ENCODE data around the gene KAZALD1. TPM values are rescaled to one million over a fixed set of nuclear protein-coding genes. Genes with fewer than 3 reads are reported as not detected.
A peak's percentile ranks its signal among the peaks of the same experiment; 100 is the strongest.

The KAZALD1 gene
- total RNA-seq, 1 experiment from 2014 or later = 15.1 TPM

GRCh38 chr10:101066896-101067355 is 5.1 kb downstream of the KAZALD1 start:
- DNase-seq (ENCODE audit: low read depth) = no peak

- DNase-seq (ENCODE audit: low read depth) = peak; percentile 79
Measured at GRCh38 chr10:101067356-101068083, 5.7 kb downstream of the KAZALD1 start.

GRCh38 chr10:101069441-101069840 is 7.7 kb downstream of the KAZALD1 start:
- peak; percentile 19 for DNase-seq (ENCODE audit: low read depth)

GRCh38 chr10:101070098-101070497 is 8.3 kb downstream of the KAZALD1 start:
- no peak for DNase-seq (ENCODE audit: low read depth)

GRCh38 chr10:101071267-101071884 is 9.6 kb downstream of the KAZALD1 start:
- no peak for DNase-seq (ENCODE audit: low read depth)

- DNase-seq (ENCODE audit: low read depth) = no peak
Measured at GRCh38 chr10:101071885-101072433, 10.2 kb downstream of the KAZALD1 start.

- no peak for DNase-seq (ENCODE audit: low read depth)
Measured at GRCh38 chr10:101072923-101073322, 11.1 kb downstream of the KAZALD1 start.

- DNase-seq (ENCODE audit: low read depth) = no peak
Measured at GRCh38 chr10:101073631-101074030, 11.8 kb downstream of the KAZALD1 start.

GRCh38 chr10:101075775-101076174 is 14.0 kb downstream of the KAZALD1 start:
- no peak for DNase-seq (ENCODE audit: low read depth)

- no peak for DNase-seq (ENCODE audit: low read depth)
Measured at GRCh38 chr10:101076630-101077029, 14.8 kb downstream of the KAZALD1 start.

GRCh38 chr10:101079874-101080273 is 18.1 kb downstream of the KAZALD1 start:
- DNase-seq (ENCODE audit: low read depth) = no peak

GRCh38 chr10:101080933-101081931 is 19.4 kb downstream of the KAZALD1 start:
- no peak for DNase-seq (ENCODE audit: low read depth)

GRCh38 chr10:101085846-101086245 is 24.1 kb downstream of the KAZALD1 start:
- DNase-seq (ENCODE audit: low read depth) = no peak

- no peak for DNase-seq (ENCODE audit: low read depth)
Measured at GRCh38 chr10:101087376-101087775, 25.6 kb downstream of the KAZALD1 start.

GRCh38 chr10:101087965-101088364 is 26.2 kb downstream of the KAZALD1 start:
- DNase-seq (ENCODE audit: low read depth) = no peak

- no peak for DNase-seq (ENCODE audit: low read depth)
Measured at GRCh38 chr10:101089520-101090299, 27.9 kb downstream of the KAZALD1 start.

GRCh38 chr10:101090597-101090996 is 28.8 kb downstream of the KAZALD1 start:
- no peak for DNase-seq (ENCODE audit: low read depth)

- peak; percentile 15 for DNase-seq (ENCODE audit: low read depth)
Measured at GRCh38 chr10:101091546-101092290, 29.9 kb downstream of the KAZALD1 start.

- DNase-seq (ENCODE audit: low read depth) = no peak
Measured at GRCh38 chr10:101092881-101093354, 31.1 kb downstream of the KAZALD1 start.

All from LHCN-M2 (cell line).